HG03064 (cell line): ENCODE data around the gene ANKK1.

Experiments
- ATAC-seq: cut with Tn5 transposase; IDR thresholded peaks from one replicate; pipeline ENCODE4 v1.9.1; 2021; ENCODE audit warnings: low read depth; ENCODE audit not compliant: unreplicated experiment

Gene ANKK1

GRCh38 chr11:113407163-113407562 lies 19.6 kb downstream of the ANKK1 start:
- no peak for ATAC-seq

DNA sequence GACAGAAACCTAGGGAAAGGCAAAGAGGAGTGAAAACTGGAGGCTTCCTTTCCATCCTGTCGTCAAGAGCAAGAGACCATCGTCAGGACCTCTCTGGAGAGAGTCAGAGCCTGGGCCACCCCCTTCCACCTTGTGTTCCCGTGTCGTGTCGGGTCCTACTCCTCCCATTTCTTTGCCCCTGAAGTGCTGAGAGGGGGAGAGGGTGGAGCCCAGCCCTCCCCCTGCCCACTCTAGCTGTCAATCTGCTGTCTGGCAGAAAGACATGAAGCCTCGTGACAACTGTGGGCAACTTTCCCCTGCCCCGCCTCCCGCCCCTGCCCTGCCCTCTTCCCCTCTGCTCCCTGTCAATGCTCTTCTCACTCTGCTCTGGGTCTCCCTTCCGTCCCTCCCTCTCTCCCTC lies 20.6 kb downstream of the ANKK1 start:
- ATAC-seq, result no peak

DNA sequence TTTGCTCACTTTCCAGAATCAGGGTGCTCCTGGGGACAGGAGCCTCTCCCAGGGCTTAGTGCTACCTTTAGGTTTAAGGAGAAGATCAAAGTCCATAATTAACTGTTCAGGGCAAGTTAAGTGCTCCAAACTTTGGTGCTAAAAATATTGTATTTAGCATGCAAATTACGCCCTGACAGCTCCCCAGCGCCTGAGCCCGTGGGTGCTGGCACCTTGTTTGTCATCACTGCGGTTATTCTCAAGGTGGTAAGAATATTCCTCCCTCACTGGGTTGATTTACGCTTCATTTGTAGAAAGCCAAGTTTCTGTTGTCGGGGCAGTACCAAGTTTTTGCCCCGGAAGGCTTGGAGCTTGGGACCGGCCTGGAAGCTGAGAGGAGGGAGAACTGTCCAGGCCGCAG lies 21.3 kb downstream of the ANKK1 start:
- no peak for ATAC-seq

DNA sequence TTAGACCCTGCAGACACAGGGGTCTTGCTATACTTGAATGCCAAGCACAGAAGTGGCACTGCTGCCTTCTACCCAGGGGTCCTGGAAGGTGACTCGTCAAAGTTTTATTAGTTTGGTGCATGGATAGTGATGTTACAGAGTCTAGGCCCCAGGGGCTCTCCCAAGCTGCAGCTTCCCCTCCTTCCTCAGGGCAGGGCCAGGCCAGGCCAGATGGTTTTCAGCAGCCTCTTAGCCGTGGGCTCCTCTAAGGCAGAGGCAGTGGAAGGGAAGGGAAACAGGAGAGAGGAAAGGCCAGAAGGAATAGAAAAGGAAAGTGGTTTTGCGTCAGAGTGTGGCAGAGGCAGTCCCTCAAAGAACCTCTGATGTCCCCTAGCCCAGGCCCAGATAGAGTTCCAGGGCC lies 21.9 kb downstream of the ANKK1 start:
- no peak for ATAC-seq

- ATAC-seq, result no peak
Measured at GRCh38 chr11:113410414-113411135, 23.0 kb downstream of the ANKK1 start.

GRCh38 chr11:113411536-113411935 lies 24.0 kb downstream of the ANKK1 start:
- no peak for ATAC-seq

DNA sequence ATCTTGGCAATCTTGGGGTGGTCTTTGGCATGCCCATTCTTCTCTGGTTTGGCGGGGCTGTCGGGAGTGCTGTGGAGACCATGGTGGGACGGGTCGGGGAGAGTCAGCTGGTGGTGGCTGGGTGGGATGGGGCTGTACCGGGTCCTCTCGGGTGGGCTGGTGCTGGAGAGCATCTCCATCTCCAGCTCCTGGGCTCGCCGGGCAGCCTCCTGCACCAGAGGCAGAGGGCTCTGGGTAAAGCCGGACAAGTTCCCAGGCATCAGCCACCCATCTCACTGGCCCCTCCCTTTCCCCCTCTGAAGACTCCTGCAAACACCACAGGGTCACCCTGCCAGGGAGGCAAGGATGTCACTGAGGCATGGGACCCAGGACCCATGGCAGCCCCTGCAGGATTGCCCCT lies 25.1 kb downstream of the ANKK1 start:
- ATAC-seq, result no peak

GRCh38 chr11:113415343-113415742 lies 27.8 kb downstream of the ANKK1 start:
- ATAC-seq, result no peak

DNA sequence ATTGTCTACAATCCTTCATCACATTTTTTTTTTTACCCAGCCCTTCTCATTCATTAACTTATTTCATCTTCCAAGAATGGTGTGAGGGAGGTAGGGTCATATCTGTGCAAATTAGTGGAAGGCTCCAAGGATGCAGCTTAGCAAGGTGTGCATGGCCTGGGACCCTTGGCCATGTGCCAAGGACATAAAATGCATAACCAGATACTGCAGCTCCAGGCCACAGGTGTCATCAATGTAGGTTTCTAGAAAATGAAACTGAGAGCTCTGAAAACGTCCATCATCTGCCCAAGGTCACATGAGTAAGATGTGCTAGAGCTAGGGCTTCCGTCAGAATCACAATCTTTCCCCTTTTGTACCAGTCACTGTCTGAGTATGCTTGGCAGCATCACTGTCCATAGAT lies 29.8 kb downstream of the ANKK1 start:
- ATAC-seq, result no peak

GRCh38 chr11:113419454-113420003 lies 31.9 kb downstream of the ANKK1 start:
- ATAC-seq, result no peak

- ATAC-seq, result no peak
Measured at GRCh38 chr11:113420808-113421207, 33.2 kb downstream of the ANKK1 start.

- ATAC-seq, result no peak
Measured at GRCh38 chr11:113426686-113427085, 39.1 kb downstream of the ANKK1 start.

GRCh38 chr11:113431746-113432145 lies 44.2 kb downstream of the ANKK1 start:
- no peak for ATAC-seq

- ATAC-seq, result no peak
Measured at GRCh38 chr11:113435190-113435968, 47.8 kb downstream of the ANKK1 start.

DNA sequence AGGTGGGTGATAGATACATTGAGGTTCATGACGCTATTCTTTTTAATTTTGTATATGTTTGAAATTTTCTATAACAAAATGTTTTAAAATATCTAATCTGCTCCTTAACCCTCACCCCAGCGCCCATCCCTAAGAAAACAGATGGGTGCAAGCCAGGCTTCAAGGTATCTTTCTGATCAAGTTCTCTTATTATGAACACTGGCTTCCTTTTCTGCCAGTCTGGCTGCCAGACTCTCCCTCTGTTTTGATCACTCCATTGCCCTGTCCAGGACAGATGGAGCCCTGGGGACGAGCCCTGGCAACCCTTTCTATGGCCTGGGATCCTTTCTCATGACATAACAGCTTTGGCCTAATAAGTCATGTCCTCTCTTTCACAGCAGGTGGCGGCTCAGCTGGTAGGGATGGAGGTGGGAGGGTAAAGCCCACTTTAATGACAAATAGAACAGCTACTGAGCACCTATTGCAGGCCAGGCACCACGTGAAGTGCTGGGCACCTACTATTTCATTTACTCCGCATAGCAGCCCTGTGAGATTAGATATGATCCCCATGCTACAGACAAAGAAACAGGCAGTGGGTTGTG lies 49.2 kb downstream of the ANKK1 start:
- ATAC-seq, result no peak

GRCh38 chr11:113440816-113441215 lies 53.2 kb downstream of the ANKK1 start:
- ATAC-seq, result no peak

- no peak for ATAC-seq
Measured at GRCh38 chr11:113444502-113445123, 57.0 kb downstream of the ANKK1 start.

DNA sequence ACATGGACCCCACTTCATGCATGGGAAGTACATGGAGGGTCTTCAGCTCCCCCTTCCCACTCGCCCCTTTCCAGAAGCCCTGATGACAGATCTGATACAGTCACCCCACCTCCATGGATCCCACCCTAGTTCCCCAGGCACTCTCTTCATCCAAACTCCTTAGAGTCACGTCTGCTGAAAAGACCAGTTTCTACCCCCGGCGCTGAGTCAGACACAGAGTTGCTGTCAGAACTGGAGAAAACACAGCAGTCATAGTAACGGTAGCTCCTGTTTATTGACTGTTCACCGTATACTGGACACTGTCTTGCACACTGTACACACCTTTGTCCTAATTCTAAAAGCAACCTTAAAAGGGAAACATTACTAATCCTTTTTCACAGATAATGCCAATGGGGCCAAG lies 58.5 kb downstream of the ANKK1 start:
- ATAC-seq, result no peak

DNA sequence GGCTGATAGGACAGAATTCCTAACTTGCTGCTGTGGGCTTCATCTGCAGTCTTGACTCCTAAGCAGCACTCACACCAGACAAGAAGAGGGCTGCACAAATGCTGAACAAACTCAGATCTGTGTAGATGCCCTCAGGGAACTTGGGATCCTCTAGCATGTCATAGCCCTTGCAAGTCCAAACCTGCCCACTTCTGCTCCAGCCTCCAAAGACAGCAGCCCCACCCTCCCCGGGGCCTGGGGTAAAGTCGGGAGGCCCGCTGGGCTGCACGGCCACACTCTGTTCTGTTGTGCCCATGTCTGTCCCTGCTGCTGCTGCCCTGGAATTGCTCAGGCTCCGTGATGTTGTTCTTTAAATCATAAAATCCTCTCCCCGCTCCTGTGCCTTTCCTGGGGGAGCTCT lies 59.4 kb downstream of the ANKK1 start:
- ATAC-seq, result no peak

- ATAC-seq, result no peak
Measured at GRCh38 chr11:113447621-113448315, 60.2 kb downstream of the ANKK1 start.

- no peak for ATAC-seq
Measured at GRCh38 chr11:113448316-113448677, 60.7 kb downstream of the ANKK1 start.
